GM19468 (cell line): ENCODE measurements around the gene KCNK15.

Experiments
- ATAC-seq: cut with Tn5 transposase; IDR thresholded peaks from one replicate; pipeline ENCODE4 v1.9.1; 2021; ENCODE audit warnings: mild to moderate bottlenecking, moderate library complexity, moderate number of reproducible peaks; ENCODE audit not compliant: unreplicated experiment; ENCODE audit errors: extremely low read depth

KCNK15 gene

DNA sequence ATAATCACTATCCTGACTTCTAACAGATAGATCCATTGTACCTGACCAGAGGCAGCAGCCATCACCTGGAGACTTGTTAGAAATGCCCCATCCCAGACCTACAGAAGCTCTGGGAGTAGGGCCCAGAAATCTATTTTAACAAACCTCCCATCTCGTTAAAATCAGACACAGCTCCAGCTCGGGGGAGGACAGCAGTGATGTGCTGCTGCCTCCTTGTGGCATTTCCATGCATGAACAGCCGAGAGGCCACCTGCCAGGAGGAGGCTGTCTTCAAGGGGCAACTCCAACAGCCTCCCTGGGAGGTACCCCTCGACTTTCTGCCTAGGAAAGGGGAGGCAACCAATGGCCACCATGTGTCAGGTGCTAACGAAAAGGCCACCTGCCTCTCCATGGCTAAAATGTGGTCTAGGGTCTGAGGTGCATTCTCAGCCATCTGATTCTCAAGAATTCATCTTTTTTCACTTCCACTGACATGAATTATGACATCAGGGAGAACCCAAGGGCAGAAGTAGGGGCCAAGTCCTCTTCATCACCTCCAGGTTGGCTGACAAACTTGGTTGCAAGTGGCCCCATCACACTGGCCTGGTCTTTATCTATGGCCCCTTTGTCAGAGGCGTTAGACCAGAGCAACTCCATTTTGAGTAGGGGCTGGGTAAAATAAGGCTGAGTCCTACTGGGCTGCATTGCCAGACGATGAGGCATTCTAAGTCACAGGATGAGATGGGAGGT lies 12.2 kb upstream of the KCNK15 start:
- ATAC-seq, result no peak

DNA sequence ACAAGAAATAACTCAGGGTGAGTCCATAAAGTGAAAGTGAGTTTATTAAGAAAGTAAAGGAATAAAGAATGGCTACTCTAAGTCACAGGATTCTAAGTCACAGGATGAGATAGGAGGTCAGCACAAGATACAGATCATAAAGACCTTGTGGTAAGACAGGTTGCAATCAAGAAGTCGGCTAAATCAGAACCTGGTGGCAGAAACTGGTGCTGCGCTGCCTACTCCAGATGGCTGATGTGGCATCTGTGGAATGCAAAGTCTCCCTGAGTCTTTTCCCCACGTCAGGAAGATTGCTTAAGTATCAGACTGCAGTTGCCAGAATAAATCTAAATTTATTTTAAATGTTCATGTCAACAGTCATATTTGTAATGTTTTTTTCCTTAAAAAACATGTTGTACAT lies 10.7 kb upstream of the KCNK15 start:
- no peak for ATAC-seq

DNA sequence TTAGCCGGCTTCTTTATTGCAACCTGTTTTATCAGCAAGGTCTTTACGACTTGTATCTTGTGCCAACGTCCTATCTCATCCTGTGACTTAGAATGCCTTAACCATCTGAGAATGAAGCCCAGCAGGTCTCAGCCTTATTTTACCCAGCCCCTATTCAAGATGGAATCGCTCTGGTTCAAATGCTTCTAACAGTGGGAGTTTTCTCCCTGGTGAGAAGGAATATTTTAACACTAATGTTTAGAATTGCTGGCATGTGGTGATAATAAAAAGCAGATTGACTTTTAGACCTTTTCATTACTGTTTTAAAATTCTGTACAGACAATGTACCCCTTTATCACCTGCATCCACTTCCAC lies 9.9 kb upstream of the KCNK15 start:
- no peak for ATAC-seq

DNA sequence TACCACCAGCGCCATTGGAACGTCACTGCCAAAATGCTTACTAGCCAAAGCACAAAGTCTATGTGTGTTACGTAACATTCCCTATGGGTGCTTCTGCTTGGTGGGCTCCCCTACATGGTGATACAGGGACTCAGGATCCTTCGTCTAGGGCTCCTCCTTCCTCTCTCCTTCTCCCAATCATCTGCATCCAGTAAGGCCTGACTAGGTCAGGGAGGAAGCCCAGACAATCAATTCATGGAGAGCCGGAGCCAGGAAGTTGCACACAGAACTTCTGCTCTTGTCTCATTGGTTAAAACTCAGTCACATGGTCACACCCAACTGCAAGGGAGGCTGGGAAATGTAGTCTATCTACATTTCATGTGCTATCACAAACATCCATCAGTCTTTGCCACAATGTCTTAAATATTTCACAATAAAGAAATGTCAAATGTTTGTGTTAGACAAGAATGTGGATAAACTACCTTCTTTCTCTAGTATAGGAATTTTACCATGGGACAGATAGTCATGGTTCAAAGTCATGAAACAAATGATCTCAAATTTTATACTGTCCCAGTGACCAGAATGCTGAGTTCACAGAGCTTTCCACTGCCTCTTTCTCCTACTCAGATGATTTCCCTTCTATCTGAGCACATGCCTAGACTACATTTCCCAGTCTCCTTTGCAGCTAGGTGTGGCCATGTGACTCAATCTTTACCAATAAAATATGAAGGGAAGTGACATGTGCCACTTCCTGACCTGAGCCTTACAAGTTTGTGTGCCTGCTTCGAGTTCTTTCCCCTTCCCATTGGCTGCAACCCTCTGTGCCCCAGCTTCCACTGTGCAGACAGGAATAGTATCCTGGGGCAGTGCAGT lies 9.3 kb upstream of the KCNK15 start:
- ATAC-seq, result no peak

DNA sequence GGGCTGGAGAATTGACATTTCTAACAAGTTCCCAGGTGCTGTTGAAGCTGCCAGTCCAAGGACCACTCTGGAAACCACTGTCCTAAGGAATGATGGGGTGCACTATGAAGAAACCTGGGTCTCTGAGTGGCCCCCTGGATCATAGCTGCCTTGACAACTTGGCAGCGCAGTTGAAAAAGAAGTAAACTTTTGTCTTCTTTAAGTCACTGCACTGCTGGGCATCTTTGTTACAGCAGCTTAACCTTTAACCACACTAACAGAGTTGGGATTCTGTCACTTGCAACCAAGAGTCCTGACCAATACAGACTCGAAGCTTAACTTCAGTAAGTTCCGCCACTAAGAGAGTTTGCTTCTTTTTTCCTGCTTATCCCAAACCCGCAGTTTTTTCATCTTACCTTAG lies 8.5 kb upstream of the KCNK15 start:
- no peak for ATAC-seq

DNA sequence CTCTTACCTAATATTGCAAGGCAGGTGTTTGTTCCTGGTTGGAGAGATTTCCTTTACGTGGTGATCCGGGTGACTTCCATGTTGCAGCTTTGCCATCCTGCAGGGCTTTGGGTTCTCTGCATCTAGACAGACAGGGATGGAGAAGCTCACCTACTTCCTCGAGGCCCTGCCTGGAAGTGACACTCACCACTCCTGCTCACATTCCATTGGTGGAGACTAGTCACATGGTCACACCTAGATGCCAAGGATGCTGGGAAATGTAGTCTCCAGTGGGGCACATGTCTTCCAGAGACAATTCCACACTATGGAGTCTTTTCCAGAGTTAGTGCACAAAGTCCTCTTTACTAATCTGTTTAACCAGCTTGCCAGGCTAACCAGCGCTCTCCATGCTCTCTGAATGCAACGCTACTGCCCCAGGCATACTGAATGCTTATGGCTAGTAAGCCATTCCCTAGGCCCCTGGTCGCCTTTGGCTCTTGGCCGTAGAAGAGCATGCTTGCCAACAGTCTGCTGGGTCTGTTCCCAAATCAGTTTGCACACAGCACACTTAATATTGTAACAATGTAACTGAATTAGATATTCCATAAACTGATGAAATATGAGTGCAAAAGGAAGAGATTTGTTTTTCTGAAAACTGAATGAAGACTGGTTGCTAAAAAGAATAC lies 6.7 kb upstream of the KCNK15 start:
- ATAC-seq, result no peak

DNA sequence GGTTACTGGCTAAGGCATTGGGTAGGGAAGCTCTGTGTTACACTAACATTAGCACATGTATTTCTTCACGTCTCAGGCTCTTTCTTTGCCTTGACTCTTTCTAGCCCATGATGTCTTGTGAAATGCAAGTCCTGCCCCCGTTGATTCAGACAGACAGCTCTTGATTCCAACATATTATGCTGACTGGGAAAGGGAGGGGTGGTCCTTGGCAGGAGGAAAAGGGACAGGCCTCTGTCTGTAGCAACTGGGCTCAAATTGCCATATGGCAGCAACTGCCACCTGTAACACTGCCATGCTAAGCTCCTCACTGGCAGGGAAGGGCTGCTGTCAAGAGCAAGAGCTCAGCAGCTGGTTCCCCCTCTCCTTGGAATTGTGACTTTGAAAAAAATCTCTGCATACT lies 5.7 kb upstream of the KCNK15 start:
- ATAC-seq, result no peak

DNA sequence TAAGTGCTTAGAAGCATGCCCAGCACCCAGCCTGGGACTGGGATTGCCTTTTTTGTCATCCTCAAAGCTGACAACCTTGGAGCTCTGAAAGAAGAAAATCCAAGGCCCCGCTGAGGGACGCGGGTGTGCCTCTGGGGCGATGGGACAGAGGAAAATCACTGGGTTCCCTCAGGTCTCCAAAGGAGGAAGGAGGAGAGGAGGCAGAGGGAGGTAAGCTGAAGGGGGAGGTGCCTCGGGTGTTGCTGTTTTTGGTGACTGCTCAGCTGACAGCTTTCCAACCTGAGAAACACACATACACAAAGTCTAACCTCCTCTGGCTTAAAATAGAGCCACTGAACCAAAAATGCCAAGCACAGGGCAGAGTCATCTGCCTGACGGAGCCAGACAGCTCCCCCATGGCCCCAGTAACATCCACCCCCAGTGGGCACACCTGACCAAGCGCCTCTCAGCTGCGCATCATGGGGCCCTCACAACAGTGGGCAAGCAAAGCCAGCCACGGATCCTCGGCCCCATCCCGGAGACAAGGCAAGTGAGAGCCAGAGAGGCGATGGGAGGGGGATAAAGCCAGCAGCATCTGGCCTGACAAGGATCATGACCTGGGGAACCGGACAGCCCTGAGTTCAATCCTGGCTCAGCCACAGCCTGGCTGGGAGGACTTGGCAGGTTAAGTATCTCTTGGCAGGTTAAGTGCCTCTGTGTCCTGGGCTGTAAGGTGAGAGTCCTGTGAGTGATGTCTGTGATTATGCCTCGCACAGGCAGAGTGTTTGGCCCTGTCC lies 3.2 kb upstream of the KCNK15 start:
- no peak for ATAC-seq

DNA sequence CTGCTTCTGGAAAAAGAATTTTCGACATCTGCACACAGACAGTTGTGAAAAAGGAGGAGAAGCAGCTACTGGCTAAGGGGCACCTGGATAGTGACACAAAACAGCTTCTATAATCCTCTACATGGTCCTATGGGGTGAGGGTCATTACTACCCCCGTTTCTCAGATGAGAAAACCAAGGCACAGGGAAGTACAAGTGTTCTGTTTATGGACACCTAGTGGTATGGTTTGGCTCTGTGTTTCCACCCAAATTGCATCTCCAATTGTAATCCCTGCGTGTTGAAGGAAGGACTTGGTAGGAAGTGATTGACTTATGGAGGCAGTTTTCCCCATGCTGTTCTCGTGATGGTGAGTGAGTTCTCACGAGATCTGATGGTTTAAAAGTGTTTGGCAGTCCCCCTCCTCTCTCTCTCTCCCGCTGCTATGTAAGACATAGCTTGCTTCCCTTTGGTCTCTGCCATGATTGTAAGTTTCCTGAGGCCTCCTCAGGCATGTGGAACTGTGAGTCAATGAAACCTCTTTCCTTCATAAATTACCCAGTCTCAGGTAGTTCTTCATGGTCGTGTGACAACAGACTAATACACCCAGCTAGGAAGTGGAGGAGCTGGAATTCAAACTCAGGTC lies 2.5 kb upstream of the KCNK15 start:
- ATAC-seq, result no peak

DNA sequence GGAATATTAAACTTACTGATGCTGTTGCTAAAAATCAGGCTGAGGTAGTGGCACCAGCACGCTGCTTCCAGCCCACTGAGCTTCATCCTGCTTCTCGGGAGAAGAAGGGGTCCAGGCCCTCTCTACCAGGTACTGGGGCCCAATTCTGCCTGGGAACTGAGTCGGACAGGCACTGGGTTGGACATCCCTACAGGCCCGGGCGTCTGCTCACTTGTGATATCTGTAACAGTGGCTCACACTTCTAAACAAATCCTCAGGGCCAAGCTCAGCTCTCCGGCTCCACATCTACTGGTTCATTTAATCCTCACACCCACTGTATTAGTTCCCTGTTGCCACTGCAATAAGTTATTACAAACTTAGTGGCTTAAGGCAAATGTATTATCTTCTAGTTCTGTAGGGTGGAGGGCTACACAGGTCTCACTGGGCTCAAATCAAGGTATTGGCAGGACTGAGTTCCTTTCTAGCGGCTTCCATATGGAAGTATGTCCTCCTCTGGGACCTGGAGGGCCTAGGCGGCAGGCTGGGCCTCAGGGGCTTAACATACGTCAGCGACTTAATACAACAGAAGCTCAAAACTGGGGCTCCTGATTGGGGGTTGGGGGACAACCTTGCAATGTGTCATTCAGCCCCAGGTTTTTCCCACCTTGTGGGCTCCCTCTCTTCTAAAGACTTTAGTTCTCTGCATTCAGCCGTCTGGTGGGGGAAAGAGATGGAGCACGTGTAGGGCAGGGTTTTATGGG lies 1.6 kb upstream of the KCNK15 start:
- ATAC-seq, result no peak

DNA sequence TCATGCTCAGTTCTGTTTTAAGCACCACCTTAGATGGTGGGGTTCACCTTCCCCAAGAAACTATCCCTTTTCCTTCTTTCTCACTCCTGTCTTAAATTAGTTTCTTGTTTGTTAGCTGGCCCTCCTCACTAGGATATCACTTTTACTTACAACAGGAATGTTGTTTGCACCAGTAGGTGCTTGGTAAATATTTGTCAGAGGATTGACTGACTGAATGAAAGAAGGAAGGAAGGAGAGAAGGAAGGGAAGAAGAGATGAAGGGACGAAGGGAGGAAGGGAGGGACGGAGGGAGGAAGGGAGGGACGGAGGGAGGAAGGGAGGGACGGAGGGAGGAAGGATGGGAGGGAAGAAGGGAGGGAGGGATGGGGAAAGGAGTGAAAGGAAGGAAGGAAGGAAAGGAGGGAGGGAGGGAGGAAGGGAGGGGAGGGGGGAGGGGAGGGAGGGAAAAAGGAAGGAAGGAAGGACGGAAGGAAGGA lies 505 bp upstream of the KCNK15 start:
- no peak for ATAC-seq

DNA sequence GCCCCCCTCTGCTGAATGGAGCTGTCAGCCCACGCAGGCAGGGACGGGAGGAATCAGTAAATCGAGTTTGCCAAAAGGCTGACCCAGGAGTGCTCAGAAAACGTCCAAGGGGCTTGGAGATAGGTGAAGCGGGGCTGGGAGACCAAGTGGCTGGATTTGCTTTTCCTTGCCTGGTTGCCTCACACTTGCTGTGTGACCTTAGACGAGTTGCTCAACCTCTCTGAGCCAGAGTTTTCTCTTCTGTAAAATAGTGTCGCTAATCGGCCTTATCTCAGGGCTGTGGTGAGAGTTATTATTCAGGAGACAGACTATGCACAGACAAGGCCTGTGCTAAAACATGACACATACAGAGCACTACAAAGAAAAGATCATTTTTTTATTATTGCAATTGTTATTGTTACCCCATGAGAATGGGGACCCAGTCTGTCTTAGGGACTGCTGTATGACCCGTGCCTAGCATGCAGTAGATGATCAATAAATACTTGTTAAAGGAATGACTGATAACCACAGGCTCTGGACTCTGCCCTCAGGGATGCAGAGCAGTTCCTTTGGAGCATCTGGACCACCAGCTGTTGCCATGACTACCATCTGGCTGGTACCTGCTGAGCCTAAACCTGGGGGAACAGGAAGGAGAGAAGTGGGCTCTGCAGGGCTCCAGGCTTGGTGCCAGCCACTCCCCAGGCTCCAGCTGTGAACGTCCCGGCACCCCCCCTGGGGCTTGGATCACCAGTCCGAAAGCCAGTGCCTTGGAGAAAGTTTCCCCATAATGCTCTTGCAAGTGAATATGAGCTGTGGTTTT lies 901 bp downstream of the KCNK15 start:
- ATAC-seq, result no peak

DNA sequence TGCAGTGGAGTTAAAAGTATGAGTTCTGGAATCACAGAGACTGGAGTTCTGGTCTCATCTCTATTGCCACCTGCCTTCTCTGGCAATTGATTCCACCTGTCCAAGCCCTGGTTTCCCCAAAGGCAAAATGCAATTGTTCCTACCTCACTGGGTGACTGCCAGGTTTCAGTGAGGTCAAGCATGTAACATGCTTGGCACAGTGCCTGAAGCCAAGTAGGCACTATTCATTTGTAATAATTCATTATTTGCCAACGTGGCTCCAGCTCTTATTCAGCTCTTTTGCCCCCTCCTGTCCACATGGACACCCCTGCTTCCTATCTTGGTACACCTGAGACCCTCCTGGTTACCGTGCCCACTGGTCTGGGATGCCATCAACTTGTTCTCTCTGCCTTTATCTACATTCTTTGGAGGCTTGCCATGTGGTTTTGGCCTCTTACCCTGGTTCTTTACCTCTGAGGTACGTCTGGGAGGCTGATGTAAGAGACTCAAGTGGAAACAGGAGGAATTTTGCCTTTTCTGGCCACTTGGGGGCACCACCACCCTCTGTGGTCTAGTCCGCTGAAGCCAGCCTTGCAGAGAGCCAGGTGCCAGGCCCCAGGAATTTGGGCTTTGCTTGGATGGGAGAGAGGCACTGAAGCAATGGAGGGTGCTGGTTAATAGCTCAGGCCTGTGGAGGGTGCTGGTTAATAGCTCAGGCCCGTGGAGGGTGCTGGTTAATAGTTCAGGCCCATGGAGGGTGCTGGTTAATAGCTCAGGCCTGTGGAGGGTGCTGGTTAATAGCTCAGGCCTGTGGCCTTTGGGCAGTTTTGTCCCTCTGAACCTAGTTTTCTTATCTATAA lies 1.7 kb downstream of the KCNK15 start:
- ATAC-seq, result no peak

DNA sequence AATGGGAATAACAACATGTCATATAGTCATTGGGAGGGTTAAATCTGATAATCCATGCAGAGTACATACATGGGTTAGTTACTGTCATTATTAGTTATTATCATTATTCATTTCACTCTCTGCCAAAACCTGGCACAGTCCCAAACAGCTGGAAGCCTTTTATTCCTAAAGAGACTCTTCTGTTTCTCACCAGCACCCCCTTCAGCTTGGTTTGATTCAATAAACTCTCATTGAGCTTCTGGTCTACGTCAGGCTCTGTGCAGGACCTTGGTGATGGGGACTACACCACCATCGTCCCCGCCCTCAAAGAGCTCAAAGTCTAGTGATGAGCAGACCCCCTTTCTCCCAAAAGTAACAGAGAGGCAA lies 2.3 kb downstream of the KCNK15 start:
- ATAC-seq, result no peak

DNA sequence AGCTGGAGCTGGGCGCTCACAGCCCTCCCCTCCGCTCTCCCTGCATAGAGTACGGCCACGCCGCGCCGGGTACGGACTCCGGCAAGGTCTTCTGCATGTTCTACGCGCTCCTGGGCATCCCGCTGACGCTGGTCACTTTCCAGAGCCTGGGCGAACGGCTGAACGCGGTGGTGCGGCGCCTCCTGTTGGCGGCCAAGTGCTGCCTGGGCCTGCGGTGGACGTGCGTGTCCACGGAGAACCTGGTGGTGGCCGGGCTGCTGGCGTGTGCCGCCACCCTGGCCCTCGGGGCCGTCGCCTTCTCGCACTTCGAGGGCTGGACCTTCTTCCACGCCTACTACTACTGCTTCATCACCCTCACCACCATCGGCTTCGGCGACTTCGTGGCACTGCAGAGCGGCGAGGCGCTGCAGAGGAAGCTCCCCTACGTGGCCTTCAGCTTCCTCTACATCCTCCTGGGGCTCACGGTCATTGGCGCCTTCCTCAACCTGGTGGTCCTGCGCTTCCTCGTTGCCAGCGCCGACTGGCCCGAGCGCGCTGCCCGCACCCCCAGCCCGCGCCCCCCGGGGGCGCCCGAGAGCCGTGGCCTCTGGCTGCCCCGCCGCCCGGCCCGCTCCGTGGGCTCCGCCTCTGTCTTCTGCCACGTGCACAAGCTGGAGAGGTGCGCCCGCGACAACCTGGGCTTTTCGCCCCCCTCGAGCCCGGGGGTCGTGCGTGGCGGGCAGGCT lies 4.6 kb downstream of the KCNK15 start:
- ATAC-seq, result no peak

DNA sequence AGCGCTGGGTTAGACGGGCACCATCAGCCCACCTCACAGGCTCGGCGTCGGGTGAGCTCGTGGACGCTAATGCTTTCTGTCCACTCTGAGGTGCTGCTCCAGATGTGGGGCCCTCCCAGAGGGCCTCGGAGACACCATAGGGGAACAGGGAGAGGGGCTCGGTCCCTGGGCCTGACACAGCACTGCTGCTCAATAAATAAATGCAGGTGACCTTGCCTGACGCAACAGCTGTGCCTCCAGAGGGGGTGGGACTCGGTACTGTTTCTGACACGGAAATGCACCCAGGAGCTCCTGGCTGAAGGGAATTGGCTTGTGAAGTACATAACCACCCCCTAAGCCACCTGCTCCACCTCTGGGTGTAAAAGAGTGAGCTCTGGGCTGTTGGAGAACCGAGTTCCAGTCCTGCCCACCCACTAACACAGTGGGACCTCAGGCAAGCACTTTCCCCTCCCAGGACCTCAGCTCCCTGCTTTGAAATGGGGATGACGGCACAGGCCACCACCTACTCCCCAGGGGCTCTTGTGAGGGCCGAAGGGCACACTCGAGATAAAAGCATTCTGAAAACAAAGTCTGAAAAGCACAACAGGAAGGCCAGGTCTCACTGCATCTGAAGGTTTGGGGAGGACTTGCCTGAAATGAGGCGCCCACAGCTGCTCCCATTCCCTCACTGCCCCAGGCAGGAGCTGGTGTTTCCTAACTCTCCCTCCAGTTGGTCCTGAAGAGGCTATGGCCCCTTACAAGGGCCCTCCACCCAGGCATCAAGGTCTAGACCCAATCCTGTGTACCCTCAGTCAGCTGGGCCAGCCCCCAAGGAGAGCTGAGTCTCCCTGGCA lies 6.7 kb downstream of the KCNK15 start:
- ATAC-seq, result no peak
